ENCODE data around the gene KRT86.

DNA sequence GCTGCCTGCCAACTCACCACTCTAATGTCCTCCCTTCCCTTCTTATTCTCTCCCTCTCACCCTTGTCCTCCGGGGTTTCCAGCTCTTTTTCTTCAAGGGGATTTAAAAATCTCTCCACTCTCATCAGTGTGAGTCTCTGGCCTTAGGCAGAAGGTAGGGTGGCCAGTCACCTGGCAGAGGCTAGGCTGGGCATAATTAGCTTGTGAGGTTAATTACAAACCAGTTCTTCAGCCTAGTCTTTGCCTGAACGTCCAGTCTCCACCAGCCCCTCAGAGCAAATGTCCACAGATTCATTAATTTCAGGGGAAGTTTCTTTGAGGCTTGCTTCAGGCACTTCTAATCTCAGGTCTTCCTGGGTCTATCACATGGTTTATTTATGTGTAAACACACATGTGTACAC, 34.7 kb upstream of the KRT86 start:
- TF ChIP-seq EZH2phosphoT487 (conservative IDR thresholded peaks at IDR 0.05; ENCODE audit: low read length), result no peak
- TF ChIP-seq, protein P1, sequence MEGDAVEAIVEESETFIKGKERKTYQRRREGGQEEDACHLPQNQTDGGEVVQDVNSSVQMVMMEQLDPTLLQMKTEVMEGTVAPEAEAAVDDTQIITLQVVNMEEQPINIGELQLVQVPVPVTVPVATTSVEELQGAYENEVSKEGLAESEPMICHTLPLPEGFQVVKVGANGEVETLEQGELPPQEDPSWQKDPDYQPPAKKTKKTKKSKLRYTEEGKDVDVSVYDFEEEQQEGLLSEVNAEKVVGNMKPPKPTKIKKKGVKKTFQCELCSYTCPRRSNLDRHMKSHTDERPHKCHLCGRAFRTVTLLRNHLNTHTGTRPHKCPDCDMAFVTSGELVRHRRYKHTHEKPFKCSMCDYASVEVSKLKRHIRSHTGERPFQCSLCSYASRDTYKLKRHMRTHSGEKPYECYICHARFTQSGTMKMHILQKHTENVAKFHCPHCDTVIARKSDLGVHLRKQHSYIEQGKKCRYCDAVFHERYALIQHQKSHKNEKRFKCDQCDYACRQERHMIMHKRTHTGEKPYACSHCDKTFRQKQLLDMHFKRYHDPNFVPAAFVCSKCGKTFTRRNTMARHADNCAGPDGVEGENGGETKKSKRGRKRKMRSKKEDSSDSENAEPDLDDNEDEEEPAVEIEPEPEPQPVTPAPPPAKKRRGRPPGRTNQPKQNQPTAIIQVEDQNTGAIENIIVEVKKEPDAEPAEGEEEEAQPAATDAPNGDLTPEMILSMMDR (IDR thresholded peaks at IDR 0.05; ENCODE audit: insufficient read depth, low read length, poor library complexity, severe bottlenecking), result no peak

Measured in SU-DHL-6 (cell line).